Measurements from ENCODE around the gene GALNT11. TPM values are rescaled to one million over a fixed set of nuclear protein-coding genes. Genes with fewer than 3 reads are reported as not detected.

The GALNT11 gene
- total and polyA plus RNA-seq, 8 donors = 36.5 to 69.0 (median 61.6) TPM

GRCh38 chr7:152120776-152121175, 95.3 kb downstream of the GALNT11 start:
- no peak overlapping the region for H3K4me3 ChIP-seq
- no peak overlapping the region for H3K27ac ChIP-seq
- peaks cover 0 to 91% of the 10 kb centered on the region in 2 donors for H3K36me3 ChIP-seq
- no peaks in the 10 kb centered on the region for H3K9me3 ChIP-seq
- no peaks in the 10 kb centered on the region for H3K4me1 ChIP-seq
- TF ChIP-seq, protein P1, sequence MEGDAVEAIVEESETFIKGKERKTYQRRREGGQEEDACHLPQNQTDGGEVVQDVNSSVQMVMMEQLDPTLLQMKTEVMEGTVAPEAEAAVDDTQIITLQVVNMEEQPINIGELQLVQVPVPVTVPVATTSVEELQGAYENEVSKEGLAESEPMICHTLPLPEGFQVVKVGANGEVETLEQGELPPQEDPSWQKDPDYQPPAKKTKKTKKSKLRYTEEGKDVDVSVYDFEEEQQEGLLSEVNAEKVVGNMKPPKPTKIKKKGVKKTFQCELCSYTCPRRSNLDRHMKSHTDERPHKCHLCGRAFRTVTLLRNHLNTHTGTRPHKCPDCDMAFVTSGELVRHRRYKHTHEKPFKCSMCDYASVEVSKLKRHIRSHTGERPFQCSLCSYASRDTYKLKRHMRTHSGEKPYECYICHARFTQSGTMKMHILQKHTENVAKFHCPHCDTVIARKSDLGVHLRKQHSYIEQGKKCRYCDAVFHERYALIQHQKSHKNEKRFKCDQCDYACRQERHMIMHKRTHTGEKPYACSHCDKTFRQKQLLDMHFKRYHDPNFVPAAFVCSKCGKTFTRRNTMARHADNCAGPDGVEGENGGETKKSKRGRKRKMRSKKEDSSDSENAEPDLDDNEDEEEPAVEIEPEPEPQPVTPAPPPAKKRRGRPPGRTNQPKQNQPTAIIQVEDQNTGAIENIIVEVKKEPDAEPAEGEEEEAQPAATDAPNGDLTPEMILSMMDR (IDR thresholded peaks at IDR 0.05) = no peak
- no peak for ATAC-seq
- no peaks in the 10 kb centered on the region for H3K27me3 ChIP-seq
- no peak for DNase-seq
- intact Hi-C loops (cut with DNase I) = no loop called here

- Histone ChIP-seq H3K9me3 (no peaks in the 10 kb centered on the region), H3K4me3 (no peak overlapping the region), H3K36me3 (peaks cover 0 to 90% of the 10 kb centered on the region in 2 donors), H3K27me3 (no peaks in the 10 kb centered on the region), H3K27ac (no peak overlapping the region), H3K4me1 (no peaks in the 10 kb centered on the region)
- ATAC-seq (no peak), DNase-seq (no peak)
- intact Hi-C loops (cut with DNase I) = no loop called here
- TF ChIP-seq, protein P1 (IDR thresholded peaks at IDR 0.05) = no peak
These were observed 96.0 kb downstream of the GALNT11 start for GRCh38 chr7:152121432-152121831.

- no peak for DNase-seq
- Histone ChIP-seq H3K27me3 (no peaks in the 10 kb centered on the region), H3K4me1 (no peaks in the 10 kb centered on the region), H3K4me3 (no peak overlapping the region), H3K36me3 (peaks cover 0 to 90% of the 10 kb centered on the region in 2 donors), H3K27ac (no peak overlapping the region), H3K9me3 (no peaks in the 10 kb centered on the region)
- TF ChIP-seq, protein P1 (IDR thresholded peaks at IDR 0.05) = no peak
- ATAC-seq = no peak
- intact Hi-C loops (cut with DNase I) = no loop called here
These were observed 97.1 kb downstream of the GALNT11 start for GRCh38 chr7:152122540-152122939.

- intact Hi-C loops (cut with DNase I) = no loop called here
- TF ChIP-seq, protein P1 (IDR thresholded peaks at IDR 0.05) = no peak
- no peak for ATAC-seq
These were observed 101.3 kb downstream of the GALNT11 start for GRCh38 chr7:152126741-152127140.

DNA sequence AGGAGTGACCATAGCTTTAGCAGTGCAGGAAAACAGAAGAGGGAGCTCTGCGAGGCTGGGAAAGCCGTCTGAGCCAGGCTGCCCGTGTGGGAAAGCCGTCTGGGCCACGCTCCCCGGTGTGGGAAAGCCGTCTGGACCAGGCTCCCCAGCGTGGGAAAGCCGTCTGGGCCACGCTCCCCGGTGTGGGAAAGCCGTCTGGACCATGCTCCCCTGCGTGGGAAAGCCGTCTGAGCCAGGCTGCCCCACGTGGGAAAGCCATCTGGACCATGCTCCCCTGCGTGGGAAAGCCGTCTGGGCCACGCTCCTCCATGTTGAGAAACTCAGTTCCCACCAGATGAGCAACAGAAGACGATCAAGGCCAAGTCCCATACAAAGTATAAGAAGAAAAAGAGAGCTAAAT, 101.8 kb downstream of the GALNT11 start:
- Histone ChIP-seq H3K36me3 (peaks cover 0 to 87% of the 10 kb centered on the region in 2 donors), H3K27ac (no peak overlapping the region), H3K9me3 (no peaks in the 10 kb centered on the region), H3K4me1 (no peaks in the 10 kb centered on the region), H3K4me3 (no peak overlapping the region), H3K27me3 (no peaks in the 10 kb centered on the region)
- TF ChIP-seq, protein P1 (IDR thresholded peaks at IDR 0.05) = no peak
- intact Hi-C loops (cut with DNase I) = no loop called here
- ATAC-seq (no peak), DNase-seq (no peak)

More at GRCh38 chr7:152126741-152127140, 101.3 kb downstream of the GALNT11 start:
- Histone ChIP-seq H3K9me3 (no peaks in the 10 kb centered on the region), H3K27me3 (no peaks in the 10 kb centered on the region), H3K4me3 (no peak overlapping the region), H3K36me3 (peaks cover 0 to 87% of the 10 kb centered on the region in 2 donors), H3K27ac (no peak overlapping the region), H3K4me1 (no peaks in the 10 kb centered on the region)
- no peak for DNase-seq
